SK-N-SH (cell line): ENCODE results near the gene PRR18. TPM values are rescaled to one million over a fixed set of nuclear protein-coding genes. Genes with fewer than 3 reads are reported as not detected.
A peak's percentile ranks its signal among the peaks of the same experiment; 100 is the strongest.

Experiments used
- CTCF ChIA-PET: fragments of 300-600, 350-600 bp; formaldehyde crosslinking; extraction: SDS; loops from one replicate; lab custom pipeline; 2021; lab: Yijun Ruan, JAX
- POLR2A ChIA-PET: fragments of 350-600 bp; sonication (Branson Sonifier 250); formaldehyde crosslinking; extraction: SDS; loops from one replicate; lab custom pipeline; 2020; ENCODE audit warnings: antibody characterized with exemption, inconsistent platforms; lab: Yijun Ruan, JAX
- DNase-seq: peaks from one replicate; pipeline ENCODE4 v3.0.0; 2012
- H2AFZ ChIP-seq: fragments of 200-600 bp; sonication (generic); 2 replicates; pipeline ENCODE4 v1.8.1; 2016; ENCODE audit warnings: antibody characterized with exemption, mild to moderate bottlenecking, low read depth
- H3F3A ChIP-seq: fragments of 200-600 bp; sonication (generic); replicated peaks from 2 replicates; pipeline ENCODE3; 2016; ENCODE audit warnings: antibody characterized with exemption, mild to moderate bottlenecking; ENCODE audit not compliant: insufficient read depth
- H3K27ac ChIP-seq, 2 experiments: fragments of 200-500 bp in 1 of 2; fragments of 200-600 bp in 1 of 2; sonication (Bioruptor generic) in 1 of 2; sonication (generic), shearing (Covaris generic) in 1 of 2; 2 replicates each; pipeline versions ENCODE4 v1.5.1 to v1.6.1; 2014 to 2016; ENCODE audit warnings: low read depth in 2 of 2, inconsistent platforms in 1 of 2, low read length in 1 of 2, mild to moderate bottlenecking in 1 of 2, mixed read lengths in 1 of 2
- H3K27me3 ChIP-seq: fragments of 200-600 bp; sonication (generic), shearing (Covaris generic); 2 replicates; pipeline ENCODE4 v1.6.1; 2016; ENCODE audit warnings: mixed run types; ENCODE audit not compliant: insufficient read depth
- H3K36me3 ChIP-seq, 2 experiments: fragments of 200-500 bp in 1 of 2; fragments of 200-600 bp in 1 of 2; sonication (Bioruptor generic) in 1 of 2; sonication (generic) in 1 of 2; replicated peaks in 1 of 2; 2 replicates each; pipeline versions ENCODE3 to v1.5.1; 2014 to 2016; ENCODE audit warnings: low read length in 1 of 2, mild to moderate bottlenecking in 1 of 2; ENCODE audit not compliant: insufficient read depth in 2 of 2, control insufficient read depth in 1 of 2
- H3K4me1 ChIP-seq, 2 experiments: fragments of 200-500 bp in 1 of 2; fragments of 200-600 bp in 1 of 2; sonication (Bioruptor generic) in 1 of 2; sonication (generic), shearing (Covaris generic) in 1 of 2; 2 replicates each; pipeline versions ENCODE4 v1.5.1 to v1.6.1; 2014 to 2016; ENCODE audit warnings: low read depth in 1 of 2, low read length in 1 of 2, mixed run types in 1 of 2; ENCODE audit not compliant: insufficient read depth in 2 of 2, control insufficient read depth in 1 of 2
- H3K4me2 ChIP-seq: fragments of 200-600 bp; sonication (generic), shearing (Covaris generic); 2 replicates; pipeline ENCODE4 v1.6.1; 2017; ENCODE audit warnings: mixed run types
- H3K4me3 ChIP-seq, 2 experiments: fragments of 200-500 bp in 1 of 2; fragments of 200-600 bp in 1 of 2; sonication (Bioruptor generic) in 1 of 2; sonication (generic), shearing (Covaris generic) in 1 of 2; 2 replicates each; pipeline versions ENCODE4 v1.5.1 to v1.8.1; 2014 to 2016; ENCODE audit warnings: low read depth in 2 of 2, inconsistent platforms in 1 of 2, low read length in 1 of 2, mild to moderate bottlenecking in 1 of 2, mixed read lengths in 1 of 2, moderate library complexity in 1 of 2
- H3K79me2 ChIP-seq: fragments of 200-600 bp; sonication (generic); 2 replicates; pipeline ENCODE4 v1.8.1; 2017; ENCODE audit warnings: mild to moderate bottlenecking; ENCODE audit not compliant: insufficient read depth
- H3K9ac ChIP-seq: fragments of 200-600 bp; sonication (generic); 2 replicates; pipeline ENCODE4 v1.6.1; 2017; ENCODE audit warnings: mixed run types
- H3K9me2 ChIP-seq: fragments of 200-600 bp; sonication (generic); 2 replicates; pipeline ENCODE4 v1.6.1; 2017; ENCODE audit warnings: mixed run types
- H3K9me3 ChIP-seq: fragments of 200-600 bp; sonication (generic); 2 replicates; pipeline ENCODE4 v1.6.1; 2017; ENCODE audit warnings: mixed run types, mild to moderate bottlenecking, moderate library complexity
- H4K20me1 ChIP-seq: fragments of 200-600 bp; sonication (generic); 2 replicates; pipeline ENCODE4 v1.6.1; 2017; ENCODE audit warnings: mild to moderate bottlenecking, mixed run types; ENCODE audit not compliant: insufficient read depth
- CHD2 ChIP-seq: fragments of 150-350 bp; IDR thresholded peaks from 2 replicates; pipeline ENCODE4 v1.6.1; 2018; ENCODE audit warnings: low read length; ENCODE audit not compliant: partially characterized antibody
- ELF1 ChIP-seq: IDR thresholded peaks from 2 replicates; pipeline ENCODE4 v1.4.0; 2012
- EZH2phosphoT487 ChIP-seq: fragments of 200-600 bp; sonication (generic); IDR thresholded peaks from 2 replicates; pipeline ENCODE4 v1.6.1; 2017; ENCODE audit warnings: low read depth, mixed run types, mild to moderate bottlenecking, antibody characterized with exemption, moderate library complexity, borderline replicate concordance
- FOSL2 ChIP-seq: IDR thresholded peaks from 2 replicates; pipeline ENCODE4 v1.4.0; 2012; ENCODE audit warnings: low read depth, mild to moderate bottlenecking, moderate library complexity, borderline replicate concordance
- FOXJ3 ChIP-seq: sonication (generic); formaldehyde crosslinking; IDR thresholded peaks from 2 replicates; pipeline ENCODE4 v1.5.1; 2020; ENCODE audit warnings: mild to moderate bottlenecking, missing genetic modification reagents
- FOXM1 ChIP-seq: IDR thresholded peaks from 2 replicates; pipeline ENCODE4 v1.4.0; 2012; ENCODE audit warnings: low read depth, mild to moderate bottlenecking
- GABPA ChIP-seq: IDR thresholded peaks from 2 replicates; pipeline ENCODE4 v1.4.0; 2012; ENCODE audit warnings: low read depth, mild to moderate bottlenecking
- GATA2 ChIP-seq: sonication (generic); formaldehyde crosslinking; IDR thresholded peaks from 2 replicates; pipeline ENCODE4 v1.5.0; 2020; ENCODE audit warnings: mild to moderate bottlenecking, missing genetic modification reagents
- JUND ChIP-seq: IDR thresholded peaks from 2 replicates; pipeline ENCODE4 v1.4.0; 2012
- MAX ChIP-seq: IDR thresholded peaks from 2 replicates; pipeline ENCODE4 v1.4.0; 2012; ENCODE audit warnings: low read depth
- MXI1 ChIP-seq: IDR thresholded peaks from 2 replicates; pipeline ENCODE4 v1.6.1; 2012; ENCODE audit warnings: mild to moderate bottlenecking, low read depth, low read length, improper control_type of control experiment
- RCOR1 ChIP-seq: fragments of 150-350 bp; IDR thresholded peaks from 2 replicates; pipeline ENCODE4 v1.6.1; 2017; ENCODE audit warnings: antibody characterized with exemption, low read length
- REST ChIP-seq: IDR thresholded peaks from 2 replicates; pipeline ENCODE4 v1.6.1; 2012; ENCODE audit warnings: mild to moderate bottlenecking, low read depth, low read length, moderate library complexity
- TCF12 ChIP-seq: IDR thresholded peaks from 2 replicates; pipeline ENCODE4 v1.4.0; 2012
- TEAD4 ChIP-seq: IDR thresholded peaks from 2 replicates; pipeline ENCODE4 v1.4.0; 2012; ENCODE audit warnings: mild to moderate bottlenecking, borderline replicate concordance; ENCODE audit not compliant: insufficient read depth
- YY1 ChIP-seq: IDR thresholded peaks from 2 replicates; pipeline ENCODE4 v1.4.0; 2012; ENCODE audit warnings: low read depth, mild to moderate bottlenecking
- WGBS: methylation state at CpG from one replicate; pipeline ENCODE4 v1.1.6; 2017; ENCODE audit warnings: low lambda C conversion rate; 5-methylcytosine and 5-hydroxymethylcytosine counted together
- polyA plus RNA-seq, 3 experiments: library from polyadenylated mRNA; depleted of rRNA; stranded (reverse); fragments of >200 nt; gene quantifications; 2 replicates each; pipeline ENCODE4 v1.2.3, GENCODE V29; 2012
- TF ChIP-seq, protein P1 (sequence below): IDR thresholded peaks from 2 replicates; pipeline ENCODE4; 2012
- TF ChIP-seq, protein P2 (sequence below): IDR thresholded peaks from 2 replicates; pipeline ENCODE4 v1.4.0; 2012; ENCODE audit warnings: low read depth, borderline replicate concordance
- TF ChIP-seq, protein P3 (sequence below): fragments of 150-350 bp; IDR thresholded peaks from 2 replicates; pipeline ENCODE4 v1.6.1; 2017; ENCODE audit warnings: antibody characterized with exemption, low read length, low read depth, borderline replicate concordance
- TF ChIP-seq, protein P4 (sequence below): IDR thresholded peaks from 2 replicates; pipeline ENCODE4 v1.4.0; 2012; ENCODE audit warnings: low read depth, borderline replicate concordance

Gene PRR18
- polyA plus RNA-seq (2012; rRNA removed), result 0.02 TPM in 1 of 2 replicates, not detected in the other
- 0.01 TPM in 1 of 2 replicates, not detected in the other for polyA plus RNA-seq (2012; cell fraction: cytosol; rRNA removed)
- 0.02 and 0.04 TPM in 2 replicates for polyA plus RNA-seq (2012; cell fraction: nucleus; rRNA removed)

GRCh38 chr6:166308033-166308768, at the start of gene PRR18:
TSS of gene PRR18 (minus strand) at chr6:166308392. CDS start at chr6:166308142, 250 bp downstream.
- H3K27ac ChIP-seq, result no peak within 1 kb of the TSS
- POLR2A ChIA-PET, result interaction anchor here (0.6 kb wide), 1 partner anchor 302 kb away, joined by 3 read pairs; no protein-coding TSS in a partner anchor
- no peaks in the 10 kb centered on the region for H3K9me2 ChIP-seq
- no peak for TF ChIP-seq TEAD4
- TF ChIP-seq, protein P1, sequence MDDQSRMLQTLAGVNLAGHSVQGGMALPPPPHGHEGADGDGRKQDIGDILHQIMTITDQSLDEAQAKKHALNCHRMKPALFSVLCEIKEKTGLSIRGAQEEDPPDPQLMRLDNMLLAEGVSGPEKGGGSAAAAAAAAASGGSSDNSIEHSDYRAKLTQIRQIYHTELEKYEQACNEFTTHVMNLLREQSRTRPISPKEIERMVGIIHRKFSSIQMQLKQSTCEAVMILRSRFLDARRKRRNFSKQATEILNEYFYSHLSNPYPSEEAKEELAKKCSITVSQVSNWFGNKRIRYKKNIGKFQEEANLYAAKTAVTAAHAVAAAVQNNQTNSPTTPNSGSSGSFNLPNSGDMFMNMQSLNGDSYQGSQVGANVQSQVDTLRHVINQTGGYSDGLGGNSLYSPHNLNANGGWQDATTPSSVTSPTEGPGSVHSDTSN, result no peak
- TF ChIP-seq GABPA, result no peak
- TF ChIP-seq TCF12, result no peak
- TF ChIP-seq MXI1, result no peak
- TF ChIP-seq ELF1, result no peak
- TF ChIP-seq YY1, result no peak
- TF ChIP-seq FOSL2, result no peak
- no peak for TF ChIP-seq EZH2phosphoT487
- TF ChIP-seq CHD2, result no peak
- TF ChIP-seq FOXM1, result no peak
- TF ChIP-seq JUND, result no peak
- TF ChIP-seq, protein P2, sequence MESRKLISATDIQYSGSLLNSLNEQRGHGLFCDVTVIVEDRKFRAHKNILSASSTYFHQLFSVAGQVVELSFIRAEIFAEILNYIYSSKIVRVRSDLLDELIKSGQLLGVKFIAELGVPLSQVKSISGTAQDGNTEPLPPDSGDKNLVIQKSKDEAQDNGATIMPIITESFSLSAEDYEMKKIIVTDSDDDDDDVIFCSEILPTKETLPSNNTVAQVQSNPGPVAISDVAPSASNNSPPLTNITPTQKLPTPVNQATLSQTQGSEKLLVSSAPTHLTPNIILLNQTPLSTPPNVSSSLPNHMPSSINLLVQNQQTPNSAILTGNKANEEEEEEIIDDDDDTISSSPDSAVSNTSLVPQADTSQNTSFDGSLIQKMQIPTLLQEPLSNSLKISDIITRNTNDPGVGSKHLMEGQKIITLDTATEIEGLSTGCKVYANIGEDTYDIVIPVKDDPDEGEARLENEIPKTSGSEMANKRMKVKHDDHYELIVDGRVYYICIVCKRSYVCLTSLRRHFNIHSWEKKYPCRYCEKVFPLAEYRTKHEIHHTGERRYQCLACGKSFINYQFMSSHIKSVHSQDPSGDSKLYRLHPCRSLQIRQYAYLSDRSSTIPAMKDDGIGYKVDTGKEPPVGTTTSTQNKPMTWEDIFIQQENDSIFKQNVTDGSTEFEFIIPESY, result no peak
- TF ChIP-seq FOXJ3 (CRISPR knock-in tag), result no peak
- no peak for TF ChIP-seq RCOR1
- no peak for TF ChIP-seq REST
- TF ChIP-seq MAX, result no peak
- no peak for TF ChIP-seq GATA2 (CRISPR knock-in tag)
- TF ChIP-seq, protein P3, sequence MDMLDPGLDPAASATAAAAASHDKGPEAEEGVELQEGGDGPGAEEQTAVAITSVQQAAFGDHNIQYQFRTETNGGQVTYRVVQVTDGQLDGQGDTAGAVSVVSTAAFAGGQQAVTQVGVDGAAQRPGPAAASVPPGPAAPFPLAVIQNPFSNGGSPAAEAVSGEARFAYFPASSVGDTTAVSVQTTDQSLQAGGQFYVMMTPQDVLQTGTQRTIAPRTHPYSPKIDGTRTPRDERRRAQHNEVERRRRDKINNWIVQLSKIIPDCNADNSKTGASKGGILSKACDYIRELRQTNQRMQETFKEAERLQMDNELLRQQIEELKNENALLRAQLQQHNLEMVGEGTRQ, result no peak
- TF ChIP-seq, protein P4, sequence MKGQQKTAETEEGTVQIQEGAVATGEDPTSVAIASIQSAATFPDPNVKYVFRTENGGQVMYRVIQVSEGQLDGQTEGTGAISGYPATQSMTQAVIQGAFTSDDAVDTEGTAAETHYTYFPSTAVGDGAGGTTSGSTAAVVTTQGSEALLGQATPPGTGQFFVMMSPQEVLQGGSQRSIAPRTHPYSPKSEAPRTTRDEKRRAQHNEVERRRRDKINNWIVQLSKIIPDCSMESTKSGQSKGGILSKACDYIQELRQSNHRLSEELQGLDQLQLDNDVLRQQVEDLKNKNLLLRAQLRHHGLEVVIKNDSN, result no peak
- peaks cover 0 to 13% of the 10 kb centered on the region in 2 experiments; a peak in 1 of 4 replicates for H3K4me1 ChIP-seq
- H4K20me1 ChIP-seq, result no peaks in the 10 kb centered on the region
- WGBS, result 48% methylated on average over 16 of the region's 74 CpGs
- peaks cover 35% of the 10 kb centered on the region for H3K27me3 ChIP-seq
- H3K9me3 ChIP-seq, result no peaks in the 10 kb centered on the region
- no peaks in the 10 kb centered on the region for H3F3A ChIP-seq
- peak; percentile 75 for DNase-seq
- peak within 1 kb of the TSS in 1 of 2 experiments; percentile 40; a peak in 2 of 4 replicates for H3K4me3 ChIP-seq
- CTCF ChIA-PET, result interaction anchor here (0.8 to 2.3 kb wide), 8 partner anchors 12 to 183 kb away, joined by 3 to 7 read pairs (median 4); no protein-coding TSS in a partner anchor
- H3K4me2 ChIP-seq, result peak within 1 kb of the TSS; percentile 50; the same call in 1 of the 2 replicates
- H2AFZ ChIP-seq, result no peak within 1 kb of the TSS
- no peaks in the 10 kb centered on the region for H3K36me3 ChIP-seq
- H3K9ac ChIP-seq, result no peak within 1 kb of the TSS
- no peaks in the 10 kb centered on the region for H3K79me2 ChIP-seq
